ENCODE results near the gene KRTAP10-10.
"Not testable (repeated sequence)": the region's sequence is repeated elsewhere in the genome, so short reads cannot be mapped to it uniquely, and the experiment has no call there.

Gene KRTAP10-10

GRCh38 chr21:44637018-44637850 lies at the start of gene KRTAP10-10:
TSS of gene KRTAP10-10 (plus strand) at chr21:44637356. CDS start at chr21:44637418, 62 bp downstream.
- DNase-seq, result no peak

- no peak for DNase-seq
Observed at GRCh38 chr21:44589094-44589493, 48.1 kb upstream of the KRTAP10-10 start.

GRCh38 chr21:44589586-44590305 lies 47.4 kb upstream of the KRTAP10-10 start:
- no peak for DNase-seq

GRCh38 chr21:44590311-44590721 lies 46.8 kb upstream of the KRTAP10-10 start:
- no peak for DNase-seq

GRCh38 chr21:44590897-44591800 lies 46.0 kb upstream of the KRTAP10-10 start:
- not testable (repeated sequence) for DNase-seq

- DNase-seq, result not testable (repeated sequence)
Observed at GRCh38 chr21:44591801-44592130, 45.4 kb upstream of the KRTAP10-10 start.

GRCh38 chr21:44592446-44593311 lies 44.5 kb upstream of the KRTAP10-10 start, which contains the start of gene KRTAP10-6:
TSS of gene KRTAP10-6 (minus strand) at chr21:44592505. CDS start at chr21:44592484, 21 bp downstream.
- no peak for DNase-seq

GRCh38 chr21:44593598-44594405 lies 43.4 kb upstream of the KRTAP10-10 start:
- DNase-seq, result no peak

- DNase-seq, result no peak
Observed at GRCh38 chr21:44594406-44594916, 42.7 kb upstream of the KRTAP10-10 start.

GRCh38 chr21:44595524-44595923 lies 41.6 kb upstream of the KRTAP10-10 start:
- no peak for DNase-seq

- DNase-seq, result no peak
Observed at GRCh38 chr21:44596068-44596725, 41.0 kb upstream of the KRTAP10-10 start.

GRCh38 chr21:44598061-44598460 lies 39.1 kb upstream of the KRTAP10-10 start:
- DNase-seq, result no peak

GRCh38 chr21:44599264-44600029 lies 37.7 kb upstream of the KRTAP10-10 start:
- no peak for DNase-seq

- DNase-seq, result not testable (repeated sequence)
Observed at GRCh38 chr21:44600118-44600978, 36.8 kb upstream of the KRTAP10-10 start, which contains the start of gene KRTAP10-7. TSS of gene KRTAP10-7 (plus strand) at chr21:44600597. CDS start at chr21:44600622, 25 bp downstream.

- DNase-seq, result not testable (repeated sequence)
Observed at GRCh38 chr21:44601091-44601490, 36.1 kb upstream of the KRTAP10-10 start.

- DNase-seq, result no peak
Observed at GRCh38 chr21:44601596-44602462, 35.3 kb upstream of the KRTAP10-10 start.

- no peak for DNase-seq
Observed at GRCh38 chr21:44602463-44602850, 34.7 kb upstream of the KRTAP10-10 start.

All from fibroblast of upper back skin (primary cell).